A549 treated with AZD2906 at 1 μM for 4 hours (cell line): ENCODE results near the gene TUBB. TPM values are rescaled to one million over a fixed set of nuclear protein-coding genes. Genes with fewer than 3 reads are reported as not detected.

Experiments used
- total RNA-seq: library from RNA; stranded (reverse); fragments of 200-300 nt; extraction: Qiagen RNA extraction; gene quantifications from 5 replicates; pipeline ENCODE4 v1.2.3, GENCODE V29; 2022

TUBB gene
- total RNA-seq, result 793 to 945 TPM (median 901 TPM) in 5 replicates

DNA sequence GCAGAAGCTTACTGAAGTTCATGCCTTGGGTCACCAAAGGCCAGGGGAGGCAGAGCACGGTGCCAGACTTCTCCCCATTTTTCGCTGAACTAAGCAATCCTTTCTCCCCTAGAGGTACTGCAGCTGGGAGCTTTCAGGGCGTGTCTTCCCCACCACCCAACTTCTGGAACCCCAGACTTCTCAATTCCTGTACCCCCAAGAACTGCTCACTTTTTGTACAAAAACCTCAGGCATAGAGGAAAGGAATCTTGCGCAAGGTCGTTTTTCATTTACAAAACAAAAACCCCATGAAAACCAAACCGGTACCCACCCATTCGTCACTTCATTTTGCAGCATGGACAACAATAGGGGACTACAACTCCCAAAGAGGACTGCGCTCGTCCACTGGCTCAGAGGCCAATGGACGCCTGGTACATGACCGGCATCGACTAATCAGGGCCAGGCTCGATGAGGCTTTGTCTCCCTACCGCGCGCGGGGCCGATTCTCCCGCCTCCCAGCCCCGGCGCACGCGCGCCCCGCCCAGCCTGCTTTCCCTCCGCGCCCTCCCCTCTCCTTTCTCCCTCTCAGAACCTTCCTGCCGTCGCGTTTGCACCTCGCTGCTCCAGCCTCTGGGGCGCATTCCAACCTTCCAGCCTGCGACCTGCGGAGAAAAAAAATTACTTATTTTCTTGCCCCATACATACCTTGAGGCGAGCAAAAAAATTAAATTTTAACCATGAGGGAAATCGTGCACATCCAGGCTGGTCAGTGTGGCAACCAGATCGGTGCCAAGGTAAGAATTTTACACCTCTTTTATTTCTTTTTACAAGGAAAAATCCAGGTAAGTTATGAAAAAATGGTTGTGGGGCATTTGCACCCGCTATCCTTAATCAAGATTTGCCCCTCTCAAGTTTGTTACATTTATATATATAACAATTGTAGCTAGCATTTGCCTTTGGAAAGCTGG, at the start of gene TUBB:
TSS of gene TUBB (plus strand) at position 562 of the 947 bp plus-strand sequence. CDS start at position 717, 155 bp downstream.

DNA sequence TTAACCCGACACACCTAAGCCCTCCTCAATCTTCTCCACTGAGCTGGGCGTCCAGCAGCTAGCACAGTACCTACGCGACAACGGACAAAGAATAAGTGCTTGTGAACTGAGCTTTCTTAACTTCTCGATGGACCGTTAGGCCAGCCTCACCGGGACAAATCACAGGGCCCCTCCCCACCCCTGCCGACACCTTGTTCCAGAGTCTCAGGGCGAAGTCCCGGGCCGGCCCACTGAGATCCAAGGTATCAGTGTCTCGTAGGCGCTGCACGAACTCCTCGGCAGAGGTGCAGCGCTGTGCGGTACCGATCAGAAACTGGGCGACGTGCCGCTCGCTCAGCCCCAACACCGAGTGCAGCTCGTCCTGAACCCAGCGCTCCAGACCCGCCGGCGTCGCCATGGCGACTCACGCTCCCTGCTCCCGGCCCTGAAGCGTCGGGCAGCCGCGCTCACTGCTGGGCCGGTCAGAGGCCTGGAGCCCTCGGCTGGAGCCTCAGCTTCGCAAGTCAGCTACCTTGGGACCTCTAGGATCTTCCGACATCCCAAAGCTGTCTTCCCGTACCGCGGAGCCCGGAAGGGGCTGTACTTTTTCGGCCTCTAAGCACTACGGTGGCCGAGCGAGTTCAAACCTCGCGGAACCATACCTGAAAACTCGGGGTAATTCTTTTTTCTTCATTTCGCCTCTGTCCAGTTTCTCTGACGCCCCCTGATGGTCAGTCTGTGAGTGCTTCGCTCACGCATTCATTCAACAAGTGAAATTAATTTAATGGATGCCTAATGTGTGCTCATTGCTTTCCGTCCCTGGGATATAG, 47.5 kb upstream of the TUBB start, which contains the start of gene DHX16:
TSS of gene DHX16 (minus strand) at position 562 of the 809 bp plus-strand sequence. CDS start at position 397, 165 bp downstream.

DNA sequence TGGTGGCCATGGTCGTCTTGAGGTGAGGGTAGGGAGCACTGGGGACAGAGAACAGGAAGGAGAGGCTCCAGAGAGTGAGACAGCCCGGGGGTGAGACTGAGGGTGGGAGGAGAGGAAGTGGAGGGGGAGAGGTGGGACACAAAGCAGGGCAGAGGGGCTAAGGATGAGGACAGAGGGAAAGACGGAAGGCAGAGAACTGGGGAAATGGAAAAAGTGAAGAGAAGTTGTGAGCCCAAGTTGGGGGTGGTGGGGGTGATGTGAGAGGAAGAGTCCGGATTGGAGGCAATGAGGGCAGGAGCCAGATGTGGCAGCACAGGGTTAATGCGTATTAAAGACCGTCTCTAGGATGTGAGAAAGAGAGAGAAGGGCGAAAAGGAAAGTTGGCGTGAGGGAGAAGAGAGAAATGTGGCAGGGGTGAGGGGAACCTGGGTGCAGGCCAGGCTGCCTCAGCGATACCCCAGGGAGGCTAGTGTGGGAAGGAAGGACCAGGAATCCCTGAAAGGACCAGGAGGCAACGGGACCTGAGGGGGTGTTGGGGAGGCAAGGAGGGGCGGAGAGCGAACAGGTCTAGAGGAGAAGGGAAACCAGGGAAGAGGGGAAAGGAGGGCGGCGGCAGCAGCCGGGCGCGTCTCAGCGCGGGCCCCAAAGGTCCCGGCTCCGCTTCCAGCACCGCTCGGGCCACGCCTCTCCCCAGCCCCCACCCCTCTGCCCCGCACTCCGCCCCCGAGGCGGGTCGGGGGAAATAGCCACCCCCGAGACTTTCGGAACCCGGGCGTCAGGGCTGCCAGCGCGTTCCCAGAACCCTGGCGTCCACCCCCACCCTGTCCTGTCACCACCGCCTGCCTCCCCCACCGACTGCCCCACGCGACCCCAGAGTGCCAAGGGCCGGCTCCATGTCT, 33.9 kb upstream of the TUBB start, which contains the start of gene PPP1R18:
TSS of gene PPP1R18 (minus strand) at position 637 of the 899 bp plus-strand sequence. CDS start at position 10, 627 bp downstream.

DNA sequence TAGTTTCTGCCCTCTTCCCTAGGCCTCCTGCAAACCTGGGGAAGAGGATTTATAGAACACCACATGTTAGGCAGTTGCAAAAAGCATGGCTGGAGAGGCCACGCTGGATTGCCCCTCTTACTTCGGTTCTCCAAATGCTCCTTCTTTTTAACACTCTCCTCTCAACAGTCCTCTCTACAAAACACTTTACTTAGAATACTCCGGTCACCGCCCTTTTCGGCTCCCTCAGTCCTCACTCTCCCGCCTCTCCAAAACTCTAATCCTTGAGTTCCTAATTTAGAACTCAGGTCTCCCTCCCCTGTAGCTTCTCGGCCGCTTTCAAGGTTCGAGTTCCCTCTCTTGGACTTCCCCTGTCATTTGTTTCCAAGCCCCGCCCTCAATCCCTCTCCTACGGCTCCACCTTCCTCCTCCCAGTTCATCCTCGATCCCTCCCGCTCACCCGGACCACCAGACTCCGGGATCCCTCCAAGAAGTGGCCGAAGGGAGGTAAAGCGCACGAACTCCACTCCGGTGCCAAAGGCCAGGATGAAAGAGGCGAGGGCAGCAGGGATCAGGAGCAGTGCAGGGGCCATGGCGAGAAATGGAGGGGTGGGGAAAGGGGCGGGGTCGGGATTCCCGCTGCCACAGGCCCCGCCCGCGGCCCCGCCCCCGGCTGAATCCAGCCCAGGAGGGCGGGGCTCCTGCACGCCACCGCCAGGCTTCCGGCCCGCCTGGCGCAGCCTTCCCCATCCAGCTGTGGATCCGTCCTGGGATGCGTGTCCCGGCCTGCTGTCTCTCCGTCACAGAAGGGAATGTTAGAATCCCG, 29.5 kb upstream of the TUBB start, which contains the start of gene NRM:
TSS of gene NRM (minus strand) at position 582 of the 805 bp plus-strand sequence. CDS start at position 572, 10 bp downstream.

DNA sequence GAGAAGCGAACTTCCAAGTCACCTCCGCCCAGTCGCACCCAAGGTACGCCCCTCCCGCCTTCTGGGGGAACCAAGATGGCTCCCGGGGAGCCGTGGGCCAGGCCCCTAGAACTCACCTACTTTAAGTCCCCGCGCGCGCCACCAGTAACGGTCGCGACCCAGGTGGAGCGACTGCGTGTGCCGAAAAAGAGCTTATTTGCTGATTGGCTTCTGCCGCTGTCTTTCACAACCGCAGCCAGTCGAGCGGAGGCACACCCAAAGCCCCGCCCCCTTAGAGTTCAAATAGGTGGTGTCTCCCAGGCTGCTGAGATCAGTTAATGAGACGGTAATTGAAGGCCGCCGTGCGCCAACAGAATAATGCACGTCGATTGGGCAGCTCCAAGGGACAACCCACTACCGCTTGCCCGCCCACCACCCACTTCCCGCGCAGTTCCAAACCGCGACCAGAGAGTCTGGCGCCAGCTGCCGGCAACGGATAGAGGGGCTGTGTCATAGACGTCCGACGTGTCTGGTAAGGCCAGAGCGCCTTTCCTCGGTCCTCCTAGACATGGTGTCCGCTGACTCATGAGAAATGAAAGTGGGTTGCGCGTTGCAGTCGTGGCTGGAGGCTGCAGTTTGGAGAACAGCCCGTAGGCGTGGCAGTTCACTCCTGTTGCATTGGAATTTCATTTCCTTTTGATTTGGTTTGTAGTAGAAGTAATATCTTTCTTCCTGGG, 2.9 kb upstream of the TUBB start, which contains the start of gene MDC1:
TSS of gene MDC1 (minus strand) at position 153 of the 716 bp plus-strand sequence. CDS start 2,106 bp downstream, outside the sequence.

DNA sequence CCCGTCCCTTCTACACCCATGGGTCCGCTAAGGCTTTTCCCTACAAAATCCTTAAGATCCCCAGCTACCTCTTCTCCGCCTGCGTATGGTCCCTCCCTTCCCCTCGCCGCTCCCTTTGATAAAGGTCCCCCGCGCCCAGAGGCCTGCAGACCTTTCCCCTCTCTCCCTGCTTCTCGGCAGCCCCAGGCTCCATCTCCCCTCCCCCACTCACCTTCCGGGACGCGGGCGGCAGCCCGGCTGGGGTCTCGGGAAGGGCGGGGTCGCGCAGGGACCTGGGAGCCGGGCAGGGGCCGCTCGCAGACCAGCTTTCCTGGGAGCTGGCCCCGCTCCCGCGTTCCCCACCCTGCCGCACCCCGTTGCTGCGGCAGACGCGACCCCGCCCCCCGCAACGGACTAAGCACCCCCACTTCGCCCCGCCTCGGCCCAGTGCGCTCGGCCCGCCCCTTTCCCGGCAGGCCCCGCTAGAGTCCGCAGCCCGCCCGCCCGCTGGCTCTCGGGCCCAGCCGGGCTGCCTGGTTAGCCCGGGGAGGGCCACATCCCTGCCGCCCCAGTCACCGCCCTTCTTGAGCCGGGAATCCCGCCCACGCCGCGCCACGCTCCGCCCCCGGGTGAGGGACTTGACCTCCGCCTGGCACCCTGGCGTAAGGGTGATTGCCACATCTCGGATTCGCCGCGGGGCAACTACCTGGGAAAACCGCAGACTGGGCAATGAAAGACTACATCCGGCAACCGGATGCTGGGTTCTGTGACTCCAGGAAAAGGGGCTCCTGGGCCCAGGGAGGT, 22.4 kb downstream of the TUBB start, which contains the start of gene FLOT1:
TSS of gene FLOT1 (minus strand) at position 372 of the 783 bp plus-strand sequence. CDS start 498 bp downstream, outside the sequence.

DNA sequence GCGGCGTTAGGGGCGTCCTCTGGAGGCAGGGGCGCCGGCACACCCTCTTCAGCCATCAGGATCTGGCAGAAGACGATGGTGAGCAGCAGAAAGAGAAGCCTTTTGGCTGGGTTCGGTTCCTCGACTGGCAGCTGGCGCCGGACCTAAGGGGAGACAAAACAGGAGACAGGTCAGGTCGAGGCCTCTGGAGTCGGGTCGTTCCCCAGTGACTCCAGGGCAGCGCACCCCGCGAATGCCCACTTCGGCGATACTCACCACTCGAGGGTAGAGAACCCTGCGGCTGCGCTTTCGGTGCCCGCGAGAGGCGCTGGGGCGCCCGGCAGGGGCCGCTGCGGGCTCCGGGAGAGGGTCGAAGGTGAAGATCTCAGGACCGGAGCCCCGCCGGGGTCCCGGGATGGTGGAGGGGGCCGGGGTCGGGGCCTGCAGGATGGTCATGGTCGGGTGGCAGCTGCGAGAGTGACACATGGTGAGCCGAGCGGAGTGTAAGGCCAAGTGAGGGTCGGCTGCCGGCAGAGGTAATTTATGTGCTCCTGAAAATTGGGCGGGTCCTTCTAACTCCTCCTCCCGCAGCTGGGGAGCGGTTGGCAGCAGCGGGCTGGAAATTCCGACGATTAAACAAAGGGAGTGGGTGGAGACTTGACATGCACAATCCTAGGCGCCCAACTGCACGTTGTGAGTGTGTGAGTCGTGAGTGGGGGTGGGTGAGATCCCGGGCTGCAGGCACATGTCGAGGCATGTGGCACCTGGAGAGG, 24.1 kb downstream of the TUBB start, which contains the start of gene IER3:
TSS of gene IER3 (minus strand) at position 494 of the 752 bp plus-strand sequence. CDS start at position 465, 29 bp downstream.

Other genes with a start within 250 kb of the TUBB start
- gene HLA-E, start 230.8 kb upstream of the TUBB start, total RNA-seq, result 58.6 to 63.1 TPM (median 60.4 TPM) in 5 replicates
- 26.8 to 32.9 TPM (median 30.8 TPM) in 5 replicates for gene GNL1, start 163.9 kb upstream of the TUBB start, total RNA-seq
- gene PRR3, start 163.1 kb upstream of the TUBB start, total RNA-seq, result 15.2 to 17.3 TPM (median 16.5 TPM) in 5 replicates
- gene ABCF1, start 148.9 kb upstream of the TUBB start, total RNA-seq, result 45.1 to 57.4 TPM (median 48.6 TPM) in 5 replicates
- gene PPP1R10, start 103.1 kb upstream of the TUBB start, total RNA-seq, result 27.6 to 43.6 TPM (median 31.5 TPM) in 5 replicates
- 70.3 to 114 TPM (median 72.6 TPM) in 5 replicates for gene MRPS18B, start 102.5 kb upstream of the TUBB start, total RNA-seq
- gene ATAT1, start 93.5 kb upstream of the TUBB start, total RNA-seq, result 4.9 to 6.4 TPM (median 5.8 TPM) in 5 replicates
- 10.9 to 13.6 TPM (median 13.2 TPM) in 5 replicates for gene C6orf136, start 73.2 kb upstream of the TUBB start, total RNA-seq
- 25.9 to 28.6 TPM (median 27.0 TPM) in 5 replicates for gene DHX16, start 47.3 kb upstream of the TUBB start, total RNA-seq
- 38.8 to 45.2 TPM (median 41.3 TPM) in 5 replicates for gene PPP1R18, start 33.7 kb upstream of the TUBB start, total RNA-seq
- 21.7 to 28.7 TPM (median 27.9 TPM) in 5 replicates for gene NRM, start 29.4 kb upstream of the TUBB start, total RNA-seq
- gene MDC1, start 3.1 kb upstream of the TUBB start, total RNA-seq, result 15.5 to 19.2 TPM (median 15.8 TPM) in 5 replicates
- 83.5 to 93.1 TPM (median 90.0 TPM) in 5 replicates for gene FLOT1, start 22.3 kb downstream of the TUBB start, total RNA-seq
- 40.1 to 61.9 TPM (median 59.7 TPM) in 5 replicates for gene IER3, start 24.2 kb downstream of the TUBB start, total RNA-seq
- 56.9 to 64.4 TPM (median 63.5 TPM) in 5 replicates for gene DDR1, start 164.2 kb downstream of the TUBB start, total RNA-seq
- 16.1 to 21.6 TPM (median 19.1 TPM) in 5 replicates for gene GTF2H4, start 187.9 kb downstream of the TUBB start, total RNA-seq
- 14.1 to 15.9 TPM (median 15.6 TPM) in 5 replicates for gene VARS2, start 193.9 kb downstream of the TUBB start, total RNA-seq
- gene SFTA2, start 211.8 kb downstream of the TUBB start, total RNA-seq, result 0.19 to 0.38 TPM (median 0.24 TPM) in 3 of 5 replicates, not detected in the others
- gene MUCL3, start 220.6 kb downstream of the TUBB start, total RNA-seq, result 0.09 to 0.17 TPM (median 0.10 TPM) in 5 replicates